Loucy (cell line): ENCODE measurements around the gene ANAPC2.

Experiments used
- H2AFZ ChIP-seq: fragments of 200-600 bp; sonication (generic); 2 replicates; pipeline ENCODE4 v1.6.0; 2016; ENCODE audit warnings: antibody characterized with exemption, mild to moderate bottlenecking, low read length, moderate library complexity
- H3F3A ChIP-seq: fragments of 200-600 bp; 2 replicates; pipeline ENCODE4 v1.6.0; 2016; ENCODE audit warnings: antibody characterized with exemption, low read depth, mild to moderate bottlenecking
- H3K27me3 ChIP-seq: fragments of 200-600 bp; sonication (generic); 2 replicates; pipeline ENCODE4 v1.6.1; 2014; ENCODE audit warnings: low read length, mild to moderate bottlenecking; ENCODE audit not compliant: insufficient read depth, poor library complexity, severe bottlenecking
- H3K36me3 ChIP-seq: fragments of 200-600 bp; sonication (generic); 2 replicates; pipeline ENCODE4 v1.6.1; 2016; ENCODE audit warnings: low read length; ENCODE audit not compliant: insufficient read depth
- H3K4me1 ChIP-seq: fragments of 200-600 bp; sonication (generic); 2 replicates; pipeline ENCODE4 v1.5.1; 2014; ENCODE audit warnings: low read length, mild to moderate bottlenecking; ENCODE audit not compliant: insufficient read depth, poor library complexity, severe bottlenecking
- H3K4me2 ChIP-seq: fragments of 200-600 bp; sonication (generic); 2 replicates; pipeline ENCODE4 v1.6.0; 2014; ENCODE audit warnings: antibody characterized with exemption, low read length, low read depth, mild to moderate bottlenecking; ENCODE audit not compliant: poor library complexity, severe bottlenecking
- H3K4me3 ChIP-seq: fragments of 200-600 bp; sonication (generic); 2 replicates; pipeline ENCODE4 v1.5.1; 2014; ENCODE audit warnings: low read length, mild to moderate bottlenecking, mixed read lengths; ENCODE audit not compliant: poor library complexity, severe bottlenecking
- H3K79me2 ChIP-seq: fragments of 200-600 bp; sonication (generic); 2 replicates; pipeline ENCODE4 v1.6.1; 2014; ENCODE audit warnings: low read length; ENCODE audit not compliant: insufficient read depth
- H3K9ac ChIP-seq: fragments of 200-600 bp; sonication (generic); 2 replicates; pipeline ENCODE4 v1.6.0; 2014; ENCODE audit warnings: mild to moderate bottlenecking, low read depth, low read length, moderate library complexity; ENCODE audit not compliant: poor library complexity, severe bottlenecking
- H3K9me2 ChIP-seq: fragments of 200-600 bp; sonication (generic); replicated peaks from 2 replicates; pipeline ENCODE4 v1.6.1; 2016; ENCODE audit warnings: low read depth, low read length, mixed read lengths
- H3K9me3 ChIP-seq: fragments of 200-600 bp; sonication (generic); 2 replicates; pipeline ENCODE4 v1.6.1; 2014; ENCODE audit warnings: mild to moderate bottlenecking, antibody characterized with exemption, low read length, low read depth; ENCODE audit not compliant: insufficient read depth
- H4K20me1 ChIP-seq: fragments of 200-600 bp; sonication (generic); 2 replicates; pipeline ENCODE4 v1.6.0; 2014; ENCODE audit warnings: antibody characterized with exemption, low read length, mild to moderate bottlenecking; ENCODE audit not compliant: insufficient read depth, poor library complexity, severe bottlenecking
- EZH2phosphoT487 ChIP-seq: fragments of 200-600 bp; IDR thresholded peaks from 2 replicates; pipeline ENCODE4 v1.6.1; 2018; ENCODE audit warnings: antibody characterized with exemption, mild to moderate bottlenecking, moderate library complexity, borderline replicate concordance
- TF ChIP-seq, protein P1 (sequence below): fragments of 200-600 bp; sonication (generic); conservative IDR thresholded peaks from 2 replicates; pipeline ENCODE4 v1.5.1; 2014; ENCODE audit warnings: mild to moderate bottlenecking, antibody characterized with exemption, low read length

The ANAPC2 gene

DNA sequence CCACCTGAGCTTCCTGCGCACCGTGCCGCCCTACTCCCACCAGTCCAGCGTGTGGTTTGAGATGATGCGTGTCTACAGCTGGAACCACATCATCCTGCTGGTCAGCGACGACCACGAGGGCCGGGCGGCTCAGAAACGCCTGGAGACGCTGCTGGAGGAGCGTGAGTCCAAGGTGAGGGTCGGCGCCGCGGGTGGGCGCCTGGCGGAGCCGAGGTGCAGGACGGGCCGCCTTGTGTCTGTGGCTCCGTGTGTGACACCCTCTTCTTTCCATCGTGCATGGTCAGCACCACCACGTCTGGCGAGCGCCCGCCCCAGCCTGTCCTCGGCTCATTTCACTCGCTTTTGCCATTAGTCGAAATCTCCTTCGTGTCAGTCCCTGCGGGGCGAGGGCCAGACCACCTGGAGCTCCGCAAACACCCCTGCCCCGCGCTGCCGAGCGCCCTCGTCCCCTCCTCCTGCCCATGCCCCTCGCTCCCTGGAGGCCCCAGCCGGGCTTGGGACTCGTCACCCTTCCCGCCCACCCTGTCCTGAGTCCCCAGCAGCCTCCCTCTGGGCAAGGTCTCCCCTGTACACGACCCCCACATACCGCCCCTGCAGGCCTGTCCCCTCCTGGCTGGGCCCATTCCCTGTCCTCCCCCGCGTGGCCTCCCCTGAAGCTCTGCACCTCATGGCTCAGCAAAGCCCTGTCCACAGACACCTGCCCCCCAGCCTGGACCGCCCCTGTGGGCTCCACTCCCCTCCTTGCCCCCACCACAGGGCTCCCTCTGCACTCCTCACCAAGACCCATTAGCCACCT lies 42.4 kb downstream of the ANAPC2 start:
- Histone ChIP-seq H2AFZ (no peak overlapping the region), H3K9me3 (no peaks in the 10 kb centered on the region), H3K79me2 (no peaks in the 10 kb centered on the region), H3K9me2 (no peaks in the 10 kb centered on the region), H3K4me3 (no peak overlapping the region), H3K4me2 (no peak overlapping the region), H3F3A (no peaks in the 10 kb centered on the region), H3K9ac (no peak overlapping the region), H3K4me1 (no peaks in the 10 kb centered on the region), H3K27me3 (no peaks in the 10 kb centered on the region), H4K20me1 (no peaks in the 10 kb centered on the region), H3K36me3 (no peaks in the 10 kb centered on the region)
- no peak for TF ChIP-seq EZH2phosphoT487
- TF ChIP-seq, protein P1, sequence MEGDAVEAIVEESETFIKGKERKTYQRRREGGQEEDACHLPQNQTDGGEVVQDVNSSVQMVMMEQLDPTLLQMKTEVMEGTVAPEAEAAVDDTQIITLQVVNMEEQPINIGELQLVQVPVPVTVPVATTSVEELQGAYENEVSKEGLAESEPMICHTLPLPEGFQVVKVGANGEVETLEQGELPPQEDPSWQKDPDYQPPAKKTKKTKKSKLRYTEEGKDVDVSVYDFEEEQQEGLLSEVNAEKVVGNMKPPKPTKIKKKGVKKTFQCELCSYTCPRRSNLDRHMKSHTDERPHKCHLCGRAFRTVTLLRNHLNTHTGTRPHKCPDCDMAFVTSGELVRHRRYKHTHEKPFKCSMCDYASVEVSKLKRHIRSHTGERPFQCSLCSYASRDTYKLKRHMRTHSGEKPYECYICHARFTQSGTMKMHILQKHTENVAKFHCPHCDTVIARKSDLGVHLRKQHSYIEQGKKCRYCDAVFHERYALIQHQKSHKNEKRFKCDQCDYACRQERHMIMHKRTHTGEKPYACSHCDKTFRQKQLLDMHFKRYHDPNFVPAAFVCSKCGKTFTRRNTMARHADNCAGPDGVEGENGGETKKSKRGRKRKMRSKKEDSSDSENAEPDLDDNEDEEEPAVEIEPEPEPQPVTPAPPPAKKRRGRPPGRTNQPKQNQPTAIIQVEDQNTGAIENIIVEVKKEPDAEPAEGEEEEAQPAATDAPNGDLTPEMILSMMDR, result no peak

DNA sequence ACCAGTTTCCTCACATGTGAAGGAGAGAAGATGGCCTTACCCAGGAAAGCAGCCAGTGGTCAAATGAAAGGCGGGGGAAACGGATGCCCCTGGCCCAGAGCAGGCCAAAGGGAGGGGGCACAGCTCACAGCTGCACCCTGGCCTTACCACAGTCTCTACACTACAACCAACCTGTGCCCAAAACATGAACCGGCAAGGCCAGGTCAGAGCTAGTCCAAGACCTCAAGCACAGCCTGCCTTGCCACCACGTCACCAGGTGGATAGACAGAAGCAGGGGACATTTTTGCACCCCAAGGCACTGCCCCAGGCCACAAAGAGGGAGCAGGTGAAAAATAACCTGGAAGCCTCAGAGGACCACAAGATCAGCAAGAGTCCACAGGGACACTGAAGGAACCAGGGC lies 44.9 kb downstream of the ANAPC2 start:
- H3K27me3 ChIP-seq, result no peaks in the 10 kb centered on the region
- no peaks in the 10 kb centered on the region for H3K9me3 ChIP-seq
- TF ChIP-seq EZH2phosphoT487, result no peak
- TF ChIP-seq, protein P1, result no peak
- no peak overlapping the region for H3K4me3 ChIP-seq
- H4K20me1 ChIP-seq, result no peaks in the 10 kb centered on the region
- H3K36me3 ChIP-seq, result no peaks in the 10 kb centered on the region
- no peaks in the 10 kb centered on the region for H3F3A ChIP-seq
- no peak overlapping the region for H3K9ac ChIP-seq
- no peak overlapping the region for H2AFZ ChIP-seq
- H3K4me1 ChIP-seq, result no peaks in the 10 kb centered on the region
- H3K9me2 ChIP-seq, result no peaks in the 10 kb centered on the region
- no peaks in the 10 kb centered on the region for H3K79me2 ChIP-seq
- no peak overlapping the region for H3K4me2 ChIP-seq

DNA sequence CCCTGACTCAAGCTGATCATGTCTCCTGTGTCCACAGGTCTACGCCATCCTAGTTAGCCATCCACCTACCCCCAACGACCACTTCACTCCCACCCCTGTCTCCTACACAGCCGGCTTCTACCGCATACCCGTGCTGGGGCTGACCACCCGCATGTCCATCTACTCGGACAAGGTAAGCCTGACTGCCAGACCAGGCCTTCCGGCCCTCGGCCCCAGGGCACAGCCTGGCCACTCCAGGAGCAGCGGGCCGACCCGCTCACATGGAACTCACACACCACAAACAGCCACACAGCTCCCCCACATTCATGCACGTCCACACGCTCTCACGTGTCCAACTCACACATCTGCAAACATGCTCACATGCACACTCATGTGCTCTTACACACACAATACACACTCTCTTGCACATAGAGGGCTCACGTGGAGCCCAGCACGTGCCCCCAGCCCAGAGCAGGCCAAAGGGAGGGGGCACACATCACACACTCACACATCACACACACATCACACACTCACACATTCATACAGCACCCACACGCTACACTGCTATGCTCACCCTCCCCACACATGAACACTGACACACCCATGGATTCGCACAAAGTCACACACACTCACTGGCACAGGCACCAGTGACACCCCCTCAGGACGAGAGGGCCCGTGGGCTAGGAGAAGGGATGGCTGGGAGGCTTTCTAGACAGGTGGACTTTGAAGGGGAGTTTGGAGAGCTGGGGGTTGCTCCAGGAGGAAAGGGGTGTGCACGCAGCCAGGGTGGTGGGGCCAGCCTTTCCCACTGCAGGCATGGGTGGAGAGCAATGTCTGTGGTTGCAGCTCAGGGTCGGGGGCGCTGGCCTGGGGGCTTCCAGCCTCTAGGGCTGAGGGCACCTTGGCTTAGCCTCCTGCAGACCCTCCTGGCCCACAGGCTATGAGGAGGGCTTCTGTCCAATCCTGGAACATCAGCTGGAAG lies 46.1 kb downstream of the ANAPC2 start:
- H3K9ac ChIP-seq, result no peak overlapping the region
- no peaks in the 10 kb centered on the region for H3K79me2 ChIP-seq
- no peak overlapping the region for H3K4me2 ChIP-seq
- no peak overlapping the region for H2AFZ ChIP-seq
- H3K9me3 ChIP-seq, result no peaks in the 10 kb centered on the region
- H3K36me3 ChIP-seq, result no peaks in the 10 kb centered on the region
- H3K4me3 ChIP-seq, result no peak overlapping the region
- H3K27me3 ChIP-seq, result no peaks in the 10 kb centered on the region
- no peaks in the 10 kb centered on the region for H3K4me1 ChIP-seq
- TF ChIP-seq, protein P1, result no peak
- no peak for TF ChIP-seq EZH2phosphoT487
- no peaks in the 10 kb centered on the region for H4K20me1 ChIP-seq
- H3F3A ChIP-seq, result no peaks in the 10 kb centered on the region
- H3K9me2 ChIP-seq, result no peaks in the 10 kb centered on the region
